ENCODE measurements around the gene EML4.

Gene EML4

DNA sequence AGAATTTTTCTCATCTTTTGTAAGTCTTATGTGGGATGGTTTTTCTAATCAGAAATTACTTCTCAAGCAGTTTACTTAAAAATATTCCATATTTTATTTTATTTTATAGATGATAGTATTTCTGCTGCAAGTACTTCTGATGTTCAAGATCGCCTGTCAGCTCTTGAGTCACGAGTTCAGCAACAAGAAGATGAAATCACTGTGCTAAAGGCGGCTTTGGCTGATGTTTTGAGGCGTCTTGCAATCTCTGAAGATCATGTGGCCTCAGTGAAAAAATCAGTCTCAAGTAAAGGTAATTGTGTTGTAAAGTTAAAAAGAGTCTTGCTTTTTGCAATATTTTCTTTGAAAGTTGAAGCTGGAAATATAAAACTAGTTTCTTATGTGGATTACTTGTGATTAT, 76.2 kb downstream of the EML4 start:
- TF ChIP-seq, protein P1, sequence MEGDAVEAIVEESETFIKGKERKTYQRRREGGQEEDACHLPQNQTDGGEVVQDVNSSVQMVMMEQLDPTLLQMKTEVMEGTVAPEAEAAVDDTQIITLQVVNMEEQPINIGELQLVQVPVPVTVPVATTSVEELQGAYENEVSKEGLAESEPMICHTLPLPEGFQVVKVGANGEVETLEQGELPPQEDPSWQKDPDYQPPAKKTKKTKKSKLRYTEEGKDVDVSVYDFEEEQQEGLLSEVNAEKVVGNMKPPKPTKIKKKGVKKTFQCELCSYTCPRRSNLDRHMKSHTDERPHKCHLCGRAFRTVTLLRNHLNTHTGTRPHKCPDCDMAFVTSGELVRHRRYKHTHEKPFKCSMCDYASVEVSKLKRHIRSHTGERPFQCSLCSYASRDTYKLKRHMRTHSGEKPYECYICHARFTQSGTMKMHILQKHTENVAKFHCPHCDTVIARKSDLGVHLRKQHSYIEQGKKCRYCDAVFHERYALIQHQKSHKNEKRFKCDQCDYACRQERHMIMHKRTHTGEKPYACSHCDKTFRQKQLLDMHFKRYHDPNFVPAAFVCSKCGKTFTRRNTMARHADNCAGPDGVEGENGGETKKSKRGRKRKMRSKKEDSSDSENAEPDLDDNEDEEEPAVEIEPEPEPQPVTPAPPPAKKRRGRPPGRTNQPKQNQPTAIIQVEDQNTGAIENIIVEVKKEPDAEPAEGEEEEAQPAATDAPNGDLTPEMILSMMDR (IDR thresholded peaks at IDR 0.05; ENCODE audit: insufficient read depth, low read length), result no peak
- TF ChIP-seq GABPA (IDR thresholded peaks at IDR 0.05; ENCODE audit: low read depth) (no peak), SPI1 (IDR thresholded peaks at IDR 0.05; ENCODE audit: borderline replicate concordance, low read depth) (no peak), POLR2AphosphoS5 (IDR thresholded peaks at IDR 0.05; ENCODE audit: low read depth) (no peak)
- TF ChIP-seq, protein P2, sequence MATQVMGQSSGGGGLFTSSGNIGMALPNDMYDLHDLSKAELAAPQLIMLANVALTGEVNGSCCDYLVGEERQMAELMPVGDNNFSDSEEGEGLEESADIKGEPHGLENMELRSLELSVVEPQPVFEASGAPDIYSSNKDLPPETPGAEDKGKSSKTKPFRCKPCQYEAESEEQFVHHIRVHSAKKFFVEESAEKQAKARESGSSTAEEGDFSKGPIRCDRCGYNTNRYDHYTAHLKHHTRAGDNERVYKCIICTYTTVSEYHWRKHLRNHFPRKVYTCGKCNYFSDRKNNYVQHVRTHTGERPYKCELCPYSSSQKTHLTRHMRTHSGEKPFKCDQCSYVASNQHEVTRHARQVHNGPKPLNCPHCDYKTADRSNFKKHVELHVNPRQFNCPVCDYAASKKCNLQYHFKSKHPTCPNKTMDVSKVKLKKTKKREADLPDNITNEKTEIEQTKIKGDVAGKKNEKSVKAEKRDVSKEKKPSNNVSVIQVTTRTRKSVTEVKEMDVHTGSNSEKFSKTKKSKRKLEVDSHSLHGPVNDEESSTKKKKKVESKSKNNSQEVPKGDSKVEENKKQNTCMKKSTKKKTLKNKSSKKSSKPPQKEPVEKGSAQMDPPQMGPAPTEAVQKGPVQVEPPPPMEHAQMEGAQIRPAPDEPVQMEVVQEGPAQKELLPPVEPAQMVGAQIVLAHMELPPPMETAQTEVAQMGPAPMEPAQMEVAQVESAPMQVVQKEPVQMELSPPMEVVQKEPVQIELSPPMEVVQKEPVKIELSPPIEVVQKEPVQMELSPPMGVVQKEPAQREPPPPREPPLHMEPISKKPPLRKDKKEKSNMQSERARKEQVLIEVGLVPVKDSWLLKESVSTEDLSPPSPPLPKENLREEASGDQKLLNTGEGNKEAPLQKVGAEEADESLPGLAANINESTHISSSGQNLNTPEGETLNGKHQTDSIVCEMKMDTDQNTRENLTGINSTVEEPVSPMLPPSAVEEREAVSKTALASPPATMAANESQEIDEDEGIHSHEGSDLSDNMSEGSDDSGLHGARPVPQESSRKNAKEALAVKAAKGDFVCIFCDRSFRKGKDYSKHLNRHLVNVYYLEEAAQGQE (IDR thresholded peaks at IDR 0.05; ENCODE audit: insufficient replicate concordance, low read depth), result no peak
- no peak overlapping the region for H3K4me3 ChIP-seq (replicated peaks; ENCODE audit: insufficient read depth, low read length)
- no peak overlapping the region for H3K27ac ChIP-seq (replicated peaks)
- H3K27me3 ChIP-seq (ENCODE audit: insufficient read depth, poor library complexity, severe bottlenecking), result no peaks in the 10 kb centered on the region
- DNase-seq (ENCODE audit: low read depth in 1 of 2, low spot score in 1 of 2), result no peak

DNA sequence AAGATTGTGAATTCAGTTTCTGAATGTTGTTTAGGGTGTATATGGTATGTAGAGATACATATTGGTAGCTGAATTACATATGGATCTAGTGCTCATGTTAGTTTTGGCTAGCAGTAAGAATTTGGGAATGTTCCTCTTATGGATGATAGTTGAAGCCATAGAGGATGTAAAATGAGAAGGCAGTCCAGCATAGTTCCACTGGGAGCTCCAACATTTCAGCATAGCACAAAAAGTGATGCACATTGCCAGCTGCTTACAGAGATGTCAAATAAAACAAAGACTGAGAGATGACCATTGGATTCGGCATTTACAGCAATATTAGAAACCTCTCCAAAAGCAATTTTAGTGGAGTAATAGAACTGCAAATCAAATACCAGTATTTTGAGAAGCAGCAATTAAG, 77.4 kb downstream of the EML4 start:
- TF ChIP-seq GABPA (IDR thresholded peaks at IDR 0.05; ENCODE audit: low read depth), result no peak
- TF ChIP-seq, protein P1 (IDR thresholded peaks at IDR 0.05; ENCODE audit: insufficient read depth, low read length), result no peak
- TF ChIP-seq POLR2AphosphoS5 (IDR thresholded peaks at IDR 0.05; ENCODE audit: low read depth), result no peak
- TF ChIP-seq, protein P2 (IDR thresholded peaks at IDR 0.05; ENCODE audit: insufficient replicate concordance, low read depth), result no peak
- TF ChIP-seq SPI1 (IDR thresholded peaks at IDR 0.05; ENCODE audit: borderline replicate concordance, low read depth), result no peak
- no peak overlapping the region for H3K27ac ChIP-seq (replicated peaks)
- no peak for DNase-seq (ENCODE audit: low read depth in 1 of 2, low spot score in 1 of 2)
- H3K4me3 ChIP-seq (replicated peaks; ENCODE audit: insufficient read depth, low read length), result no peak overlapping the region
- no peaks in the 10 kb centered on the region for H3K27me3 ChIP-seq (ENCODE audit: insufficient read depth, poor library complexity, severe bottlenecking)

DNA sequence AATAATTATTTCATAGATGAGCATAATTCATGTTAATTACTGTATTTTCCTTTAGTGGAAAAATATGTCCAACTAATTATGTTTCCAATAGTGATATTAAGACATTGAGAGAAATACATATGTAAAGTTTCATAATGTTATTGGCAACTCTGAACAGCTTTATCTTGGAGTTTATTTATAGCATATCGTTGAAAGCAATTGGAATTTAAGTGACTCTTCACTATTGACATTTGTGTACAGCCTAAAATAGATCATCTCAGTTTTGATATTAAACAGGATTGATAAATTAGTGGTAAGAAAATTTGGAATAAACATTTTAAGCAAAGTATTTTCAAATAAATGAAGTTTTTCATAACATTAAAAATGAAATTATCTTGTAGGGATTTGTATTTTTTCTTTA, 79.7 kb downstream of the EML4 start:
- Histone ChIP-seq H3K4me3 (replicated peaks; ENCODE audit: insufficient read depth, low read length) (no peak overlapping the region), H3K27ac (replicated peaks) (no peak overlapping the region), H3K27me3 (ENCODE audit: insufficient read depth, poor library complexity, severe bottlenecking) (no peaks in the 10 kb centered on the region)
- TF ChIP-seq, protein P1 (IDR thresholded peaks at IDR 0.05; ENCODE audit: insufficient read depth, low read length), result no peak
- TF ChIP-seq GABPA (IDR thresholded peaks at IDR 0.05; ENCODE audit: low read depth) (no peak), POLR2AphosphoS5 (IDR thresholded peaks at IDR 0.05; ENCODE audit: low read depth) (no peak), SPI1 (IDR thresholded peaks at IDR 0.05; ENCODE audit: borderline replicate concordance, low read depth) (no peak)
- TF ChIP-seq, protein P2 (IDR thresholded peaks at IDR 0.05; ENCODE audit: insufficient replicate concordance, low read depth), result no peak
- DNase-seq (ENCODE audit: low read depth in 1 of 2, low spot score in 1 of 2), result no peak
